ENCODE data around the gene RAPGEF1.

DNA sequence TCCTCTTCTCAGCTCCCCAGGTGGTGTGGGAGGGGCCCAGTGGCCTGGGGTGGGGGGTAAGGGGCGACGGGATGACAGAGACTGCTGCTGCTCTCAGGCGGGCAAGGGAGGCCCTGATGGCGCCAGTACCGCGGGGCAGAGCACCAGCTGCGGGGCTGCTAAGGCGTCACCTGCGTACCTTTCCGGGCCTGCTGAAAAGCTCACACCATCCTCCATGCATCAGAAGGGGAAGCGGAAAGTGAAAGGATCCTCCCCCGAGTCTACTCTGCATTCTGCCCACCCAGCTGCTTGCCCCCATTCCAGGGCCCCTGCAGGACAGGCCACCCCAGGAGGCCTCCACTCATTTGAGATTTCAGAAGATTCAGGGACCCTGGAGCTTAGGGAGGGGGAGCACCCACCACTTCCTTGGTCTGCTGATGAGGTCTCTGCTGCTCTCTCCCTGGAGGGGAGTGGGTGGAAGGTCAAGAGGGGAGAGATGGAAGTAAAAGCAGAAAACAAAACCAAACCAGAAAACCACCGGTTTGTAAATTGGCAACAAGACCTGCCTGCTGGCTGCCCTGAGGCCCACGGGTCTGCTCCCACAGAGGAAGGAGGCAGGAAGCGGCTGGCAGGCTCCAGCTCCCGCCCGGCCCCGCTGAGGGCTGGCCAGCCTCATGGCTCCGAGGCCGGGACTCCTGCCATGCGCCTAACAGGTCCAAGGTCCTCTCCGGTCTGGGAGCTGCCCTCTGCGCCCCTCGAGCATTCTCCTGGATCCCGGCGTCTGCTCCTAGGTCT, 161.0 kb downstream of the RAPGEF1 start:
- no peak for TF ChIP-seq POLR2A (IDR thresholded peaks at IDR 0.05; ENCODE audit: low read length)
- no peak for TF ChIP-seq GATA1 (IDR thresholded peaks at IDR 0.05; ENCODE audit: low read depth, low read length)
